Mesenchymal stem cell (in vitro differentiated cells and primary cell): ENCODE measurements around the gene ZSCAN22.
A peak's percentile ranks its signal among the peaks of the same experiment; 100 is the strongest.
"Not testable (repeated sequence)": the region's sequence is repeated elsewhere in the genome, so short reads cannot be mapped to it uniquely, and the experiment has no call there.

Experiments used
- DNase-seq: peaks from one replicate; pipeline ENCODE4 v3.0.0-alpha.2; 2013
- H2AFZ ChIP-seq: one replicate; pipeline ENCODE4 v1.6.1; 2013; ENCODE audit warnings: low read depth, mild to moderate bottlenecking, control low read depth, inconsistent platforms, low read length, moderate library complexity
- H2AK5ac ChIP-seq: 2 replicates; pipeline ENCODE4 v1.6.1; 2013; ENCODE audit warnings: low read length, moderate library complexity, mild to moderate bottlenecking, inconsistent platforms; ENCODE audit not compliant: severe bottlenecking
- H2BK120ac ChIP-seq: one replicate; pipeline ENCODE4 v1.6.1; 2013; ENCODE audit warnings: low read depth, mild to moderate bottlenecking, inconsistent platforms, low read length, moderate library complexity
- H2BK12ac ChIP-seq, 2 experiments: one replicate each; pipeline ENCODE4 v1.6.1; 2013; ENCODE audit warnings: inconsistent platforms in 2 of 2, low read length in 2 of 2, mild to moderate bottlenecking in 2 of 2, moderate library complexity in 2 of 2, control low read depth in 1 of 2
- H2BK15ac ChIP-seq: one replicate; pipeline ENCODE4 v1.6.1; 2013; ENCODE audit warnings: mild to moderate bottlenecking, low read depth, inconsistent platforms; ENCODE audit not compliant: poor library complexity, severe bottlenecking
- H2BK5ac ChIP-seq: 2 replicates; pipeline ENCODE4 v1.6.1; 2013; ENCODE audit warnings: low read depth, mild to moderate bottlenecking, low read length, control low read depth, inconsistent platforms; ENCODE audit not compliant: poor library complexity, severe bottlenecking
- H3K14ac ChIP-seq, 2 experiments: one replicate each; pipeline ENCODE4 v1.6.1; 2013; ENCODE audit warnings: inconsistent platforms in 2 of 2, low read length in 2 of 2, control low read depth in 1 of 2, mild to moderate bottlenecking in 1 of 2, moderate library complexity in 1 of 2
- H3K18ac ChIP-seq, 2 experiments: one replicate each; pipeline ENCODE4 v1.6.1; 2013; ENCODE audit warnings: inconsistent platforms in 2 of 2, low read length in 2 of 2, control low read depth in 1 of 2, low read depth in 1 of 2, mild to moderate bottlenecking in 1 of 2
- H3K23ac ChIP-seq, 2 experiments: one replicate each; pipeline ENCODE4 v1.6.1; 2013; ENCODE audit warnings: inconsistent platforms in 2 of 2, low read length in 2 of 2, mild to moderate bottlenecking in 2 of 2, moderate library complexity in 2 of 2, control low read depth in 1 of 2
- H3K27ac ChIP-seq: 2 replicates; pipeline ENCODE4 v1.5.1; 2013; ENCODE audit warnings: mild to moderate bottlenecking, moderate library complexity, low read length, control low read depth, inconsistent platforms; ENCODE audit not compliant: poor library complexity, severe bottlenecking
- H3K27me3 ChIP-seq, 2 experiments: 2 replicates each; pipeline versions ENCODE4 v1.6.1 to v1.7.0; 2013; ENCODE audit warnings: low read length in 2 of 2, mild to moderate bottlenecking in 2 of 2, moderate library complexity in 2 of 2, control low read depth in 1 of 2, inconsistent platforms in 1 of 2; ENCODE audit not compliant: control insufficient read depth in 1 of 2, insufficient read depth in 1 of 2
- H3K36me3 ChIP-seq, 2 experiments: 2 replicates each; pipeline versions ENCODE4 v1.6.1 to v1.7.0; 2013; ENCODE audit warnings: low read length in 2 of 2, control low read depth in 1 of 2, inconsistent platforms in 1 of 2, low read depth in 1 of 2, mild to moderate bottlenecking in 1 of 2; ENCODE audit not compliant: insufficient read depth in 2 of 2, control insufficient read depth in 1 of 2
- H3K4ac ChIP-seq, 2 experiments: one replicate each; pipeline ENCODE4 v1.6.1; 2013; ENCODE audit warnings: inconsistent platforms in 2 of 2, low read length in 2 of 2, mild to moderate bottlenecking in 2 of 2, moderate library complexity in 2 of 2, control low read depth in 1 of 2, low read depth in 1 of 2
- H3K4me1 ChIP-seq: 2 replicates; pipeline ENCODE4 v1.6.1; 2013; ENCODE audit warnings: low read depth, low read length, control low read depth; ENCODE audit not compliant: control insufficient read depth, insufficient read depth
- H3K4me2 ChIP-seq: 2 replicates; pipeline ENCODE4 v1.6.1; 2013; ENCODE audit warnings: low read length, mild to moderate bottlenecking, inconsistent platforms; ENCODE audit not compliant: poor library complexity, severe bottlenecking
- H3K4me3 ChIP-seq, 2 experiments: 2 replicates each; pipeline versions ENCODE4 v1.5.1 to v1.7.0; 2013; ENCODE audit warnings: low read length in 2 of 2, mild to moderate bottlenecking in 2 of 2, control low read depth in 1 of 2, low read depth in 1 of 2; ENCODE audit not compliant: insufficient read depth in 1 of 2
- H3K79me1 ChIP-seq: replicated peaks from 2 replicates; pipeline ENCODE4 v1.6.1; 2013; ENCODE audit warnings: mild to moderate bottlenecking, control low read depth, low read length, inconsistent platforms; ENCODE audit not compliant: poor library complexity, severe bottlenecking
- H3K9ac ChIP-seq: 2 replicates; pipeline ENCODE4 v1.7.0; 2013; ENCODE audit warnings: mild to moderate bottlenecking, low read length, moderate library complexity
- H3K9me3 ChIP-seq: 2 replicates; pipeline ENCODE4 v1.7.0; 2013; ENCODE audit warnings: mild to moderate bottlenecking, low read length; ENCODE audit not compliant: control insufficient read depth
- H4K8ac ChIP-seq: one replicate; pipeline ENCODE4 v1.6.1; 2013; ENCODE audit warnings: inconsistent platforms, mild to moderate bottlenecking, low read length, moderate library complexity
- H4K91ac ChIP-seq: one replicate; pipeline ENCODE4 v1.6.1; 2013; ENCODE audit warnings: mild to moderate bottlenecking, low read length, inconsistent platforms
- WGBS: methylation state at CpG from one replicate; pipeline ENCODE4 v1.1.7; 2013; ENCODE audit warnings: mixed read lengths; 5-methylcytosine and 5-hydroxymethylcytosine counted together

ZSCAN22 gene

GRCh38 chr19:58348080-58348479 lies 21.3 kb downstream of the ZSCAN22 start:
- H3K18ac ChIP-seq, H2AFZ ChIP-seq, H2BK120ac ChIP-seq, H3K23ac ChIP-seq, H3K9me3 ChIP-seq, H2BK5ac ChIP-seq, H3K27me3 ChIP-seq, H3K4me1 ChIP-seq, H3K27ac ChIP-seq, H3K14ac ChIP-seq, H2AK5ac ChIP-seq, H3K4ac ChIP-seq, H4K8ac ChIP-seq, H2BK15ac ChIP-seq, H2BK12ac ChIP-seq, H4K91ac ChIP-seq, DNase-seq: not testable (repeated sequence)
- H3K4me3 ChIP-seq = peak overlapping the region; percentile 88 to 90
- H3K36me3 ChIP-seq = peaks cover 2 to 35% of the 10 kb centered on the region in 2 experiments
- peak overlapping the region; percentile 84 for H3K4me2 ChIP-seq
- WGBS = 23% methylated on average over 2 of the region's 12 CpGs
- peaks cover 33% of the 10 kb centered on the region for H3K79me1 ChIP-seq
- peak overlapping the region; percentile 87 for H3K9ac ChIP-seq

GRCh38 chr19:58349590-58349989 lies 22.8 kb downstream of the ZSCAN22 start:
- no peak overlapping the region for H3K23ac ChIP-seq
- H3K18ac ChIP-seq = no peak overlapping the region
- H3K4me2 ChIP-seq = no peak overlapping the region
- H2BK120ac ChIP-seq = no peak overlapping the region
- H2AK5ac ChIP-seq = no peak overlapping the region
- H2AFZ ChIP-seq = no peak overlapping the region
- H3K9me3 ChIP-seq = no peaks in the 10 kb centered on the region
- H3K14ac ChIP-seq = no peak overlapping the region
- H2BK5ac ChIP-seq = no peak overlapping the region
- H3K4me1 ChIP-seq = peaks cover 10% of the 10 kb centered on the region
- H4K91ac ChIP-seq = no peak overlapping the region
- no peak overlapping the region for H3K27ac ChIP-seq
- H3K9ac ChIP-seq = peak overlapping the region; percentile 6
- 91% methylated on average over 8 of the region's 8 CpGs for WGBS
- no peak overlapping the region for H4K8ac ChIP-seq
- H3K79me1 ChIP-seq = peaks cover 33% of the 10 kb centered on the region
- H3K4me3 ChIP-seq = peak overlapping the region in 1 of 2 experiments; percentile 56
- H3K4ac ChIP-seq = no peak overlapping the region
- H3K27me3 ChIP-seq = no peaks in the 10 kb centered on the region
- DNase-seq = no peak
- H2BK15ac ChIP-seq = no peak overlapping the region
- H3K36me3 ChIP-seq = peaks cover 12 to 45% of the 10 kb centered on the region in 2 experiments
- H2BK12ac ChIP-seq = no peak overlapping the region

GRCh38 chr19:58350001-58350861 lies 23.4 kb downstream of the ZSCAN22 start:
- H3K14ac ChIP-seq = no peak overlapping the region
- H3K9ac ChIP-seq = peak overlapping the region; percentile 6
- no peaks in the 10 kb centered on the region for H3K9me3 ChIP-seq
- peaks cover 33% of the 10 kb centered on the region for H3K79me1 ChIP-seq
- no peak overlapping the region for H4K8ac ChIP-seq
- no peak overlapping the region for H3K4ac ChIP-seq
- no peak overlapping the region for H2BK15ac ChIP-seq
- H3K4me1 ChIP-seq = peaks cover 8% of the 10 kb centered on the region
- H3K23ac ChIP-seq = no peak overlapping the region
- peaks cover 13 to 45% of the 10 kb centered on the region in 2 experiments for H3K36me3 ChIP-seq
- no peak overlapping the region for H2BK5ac ChIP-seq
- no peak overlapping the region for H3K18ac ChIP-seq
- H3K4me3 ChIP-seq = peak overlapping the region in 1 of 2 experiments; percentile 56
- WGBS = 97% methylated on average over 84 of the region's 84 CpGs
- DNase-seq = no peak
- H3K4me2 ChIP-seq = no peak overlapping the region
- no peak overlapping the region for H3K27ac ChIP-seq
- H2BK120ac ChIP-seq = no peak overlapping the region
- no peak overlapping the region for H2AFZ ChIP-seq
- H2AK5ac ChIP-seq = no peak overlapping the region
- H3K27me3 ChIP-seq = peaks cover 0 to under 1% of the 10 kb centered on the region in 2 experiments
- H4K91ac ChIP-seq = no peak overlapping the region
- H2BK12ac ChIP-seq = no peak overlapping the region

- H3K18ac ChIP-seq = no peak overlapping the region
- H2BK120ac ChIP-seq = no peak overlapping the region
- H4K8ac ChIP-seq = no peak overlapping the region
- H2BK5ac ChIP-seq = no peak overlapping the region
- peaks cover 0 to 8% of the 10 kb centered on the region in 2 experiments for H3K27me3 ChIP-seq
- H3K9ac ChIP-seq = no peak overlapping the region
- peaks cover 13 to 50% of the 10 kb centered on the region in 2 experiments for H3K36me3 ChIP-seq
- H2AFZ ChIP-seq = no peak overlapping the region
- peak overlapping the region; percentile 47 for H4K91ac ChIP-seq
- peak overlapping the region in 1 of 2 experiments; percentile 56 for H3K4me3 ChIP-seq
- no peak overlapping the region for H3K4me2 ChIP-seq
- H3K14ac ChIP-seq = no peak overlapping the region
- H3K4ac ChIP-seq = no peak overlapping the region
- H3K4me1 ChIP-seq = peaks cover 4% of the 10 kb centered on the region
- H2AK5ac ChIP-seq = no peak overlapping the region
- H3K9me3 ChIP-seq = no peaks in the 10 kb centered on the region
- no peak overlapping the region for H2BK12ac ChIP-seq
- no peak for DNase-seq
- H3K23ac ChIP-seq = no peak overlapping the region
- 96% methylated on average over 34 of the region's 34 CpGs for WGBS
- no peak overlapping the region for H2BK15ac ChIP-seq
- peaks cover 33% of the 10 kb centered on the region for H3K79me1 ChIP-seq
- no peak overlapping the region for H3K27ac ChIP-seq
Observed at GRCh38 chr19:58350871-58351557, 24.2 kb downstream of the ZSCAN22 start.
